HG03457 (cell line): ENCODE data around the gene ZNF286A.
"Not testable (repeated sequence)": the region's sequence is repeated elsewhere in the genome, so short reads cannot be mapped to it uniquely, and the experiment has no call there.

Experiments
- ATAC-seq: cut with Tn5 transposase; IDR thresholded peaks from one replicate; pipeline ENCODE4 v1.9.1; 2021; ENCODE audit warnings: moderate number of reproducible peaks; ENCODE audit not compliant: unreplicated experiment

The ZNF286A gene

GRCh38 chr17:15699413-15699924, at the start of gene ZNF286A:
ZNF286A (plus strand) TSS chr17:15699752; CDS start chr17:15700330, 578 bp downstream.
- ATAC-seq, result peak; percentile 96

GRCh38 chr17:15649861-15650421, 49.6 kb upstream of the ZNF286A start:
- ATAC-seq, result no peak

GRCh38 chr17:15650741-15651582, 48.6 kb upstream of the ZNF286A start:
- no peak for ATAC-seq

- peak; percentile 84 for ATAC-seq
These were observed 47.9 kb upstream of the ZNF286A start for GRCh38 chr17:15651583-15652110.

GRCh38 chr17:15652960-15653359, 46.6 kb upstream of the ZNF286A start:
- ATAC-seq, result no peak

- not testable (repeated sequence) for ATAC-seq
These were observed 45.2 kb upstream of the ZNF286A start for GRCh38 chr17:15654401-15654800.

- ATAC-seq, result no peak
These were observed 44.5 kb upstream of the ZNF286A start for GRCh38 chr17:15654886-15655561.

- ATAC-seq, result no peak
These were observed 41.7 kb upstream of the ZNF286A start for GRCh38 chr17:15657868-15658267.

GRCh38 chr17:15658296-15658695, 41.3 kb upstream of the ZNF286A start:
- no peak for ATAC-seq

- ATAC-seq, result no peak
These were observed 40.3 kb upstream of the ZNF286A start for GRCh38 chr17:15659236-15659635.

GRCh38 chr17:15659663-15660062, 39.9 kb upstream of the ZNF286A start:
- ATAC-seq, result no peak

- no peak for ATAC-seq
These were observed 39.5 kb upstream of the ZNF286A start for GRCh38 chr17:15660077-15660476.

GRCh38 chr17:15662681-15663080, 36.9 kb upstream of the ZNF286A start:
- no peak for ATAC-seq

GRCh38 chr17:15663176-15663575, 36.4 kb upstream of the ZNF286A start:
- ATAC-seq, result no peak

- ATAC-seq, result no peak
These were observed 35.9 kb upstream of the ZNF286A start for GRCh38 chr17:15663691-15664090.

- not testable (repeated sequence) for ATAC-seq
These were observed 30.0 kb upstream of the ZNF286A start for GRCh38 chr17:15669526-15669925.

GRCh38 chr17:15674640-15675039, 24.9 kb upstream of the ZNF286A start:
- ATAC-seq, result not testable (repeated sequence)

GRCh38 chr17:15675991-15676390, 23.6 kb upstream of the ZNF286A start:
- ATAC-seq, result not testable (repeated sequence)

GRCh38 chr17:15683135-15683534, 16.4 kb upstream of the ZNF286A start:
- not testable (repeated sequence) for ATAC-seq

GRCh38 chr17:15683824-15684478, 15.6 kb upstream of the ZNF286A start, which contains the start of gene TRIM16:
TRIM16 (minus strand) TSS chr17:15684311; CDS start chr17:15651609, 32,702 bp downstream.
- ATAC-seq, result peak; percentile 79

GRCh38 chr17:15687494-15687893, 12.1 kb upstream of the ZNF286A start:
- not testable (repeated sequence) for ATAC-seq
